ENCODE data around the gene BCAS3. TPM values are rescaled to one million over a fixed set of nuclear protein-coding genes. Genes with fewer than 3 reads are reported as not detected.

Gene BCAS3
- polyA plus RNA-seq, 3 donors: 10.3 to 19.1 (median 14.7) TPM

- no peaks in the 10 kb centered on the region for H3K4me1 Mint-ChIP-seq
- H3K36me3 ChIP-seq (replicated peaks in 1 of 2; ENCODE audit: control insufficient read depth in 1 of 2, insufficient read depth in 2 of 2, low read length in 2 of 2): no peaks in the 10 kb centered on the region
- no peak overlapping the region for H3K9ac ChIP-seq (ENCODE audit: insufficient read depth, low read length, poor library complexity, severe bottlenecking)
- no peaks in the 10 kb centered on the region for H4K20me1 ChIP-seq (ENCODE audit: insufficient read depth, low read length)
- H3K79me2 ChIP-seq (ENCODE audit: insufficient read depth, low read length): no peaks in the 10 kb centered on the region
- H3K4me3 Mint-ChIP-seq: no peak overlapping the region
- H3K9me3 Mint-ChIP-seq: peaks cover 0 to 6% (median 0%) of the 10 kb centered on the region in 7 donors
- intact Hi-C loops (cut with micrococcal nuclease): no loop called here
- H3K27me3 ChIP-seq (ENCODE audit: control insufficient read depth in 2 of 2, insufficient read depth in 2 of 2, low read length in 2 of 2): no peaks in the 10 kb centered on the region
- TF ChIP-seq CTCF (IDR thresholded peaks at IDR 0.05): no peak
- H2AFZ ChIP-seq (ENCODE audit: insufficient read depth, low read depth, low read length, poor library complexity, severe bottlenecking): no peak overlapping the region
- H3K27ac Mint-ChIP-seq: no peak overlapping the region
- no peak overlapping the region for H3K27ac ChIP-seq (ENCODE audit: low read depth in 1 of 2, low read length in 2 of 2)
- H3K36me3 Mint-ChIP-seq: no peaks in the 10 kb centered on the region
- 100% methylated on average over 6 of the region's 7 CpGs for WGBS (ENCODE audit: insufficient coverage)
- H3K4me3 ChIP-seq (replicated peaks in 1 of 3; ENCODE audit: low read depth in 2 of 3, low read length in 3 of 3): no peak overlapping the region
- H3K27me3 Mint-ChIP-seq (ENCODE audit: low read depth in 3 of 3): peaks cover 2 to 7% (median 3%) of the 10 kb centered on the region in 3 donors
- DNase-seq: no peak
- no peaks in the 10 kb centered on the region for H3K4me1 ChIP-seq (ENCODE audit: control insufficient read depth in 1 of 2, insufficient read depth in 2 of 2, low read length in 2 of 2)
- H3K4me2 ChIP-seq (replicated peaks; ENCODE audit: extremely low read depth, low read length, poor library complexity, severe bottlenecking): no peak overlapping the region
- H3K9me3 ChIP-seq (replicated peaks in 1 of 2; ENCODE audit: control insufficient read depth in 1 of 2, insufficient read depth in 1 of 2, low read length in 2 of 2): no peaks in the 10 kb centered on the region
These were observed 95.9 kb downstream of the BCAS3 start for GRCh38 chr17:60773552-60773951.

- no peak for TF ChIP-seq CTCF (IDR thresholded peaks at IDR 0.05)
- Histone ChIP-seq H3K79me2 (ENCODE audit: insufficient read depth, low read length) (no peaks in the 10 kb centered on the region), H3K9me3 (replicated peaks in 1 of 2; ENCODE audit: control insufficient read depth in 1 of 2, insufficient read depth in 1 of 2, low read length in 2 of 2) (no peaks in the 10 kb centered on the region), H3K27me3 (ENCODE audit: control insufficient read depth in 2 of 2, insufficient read depth in 2 of 2, low read length in 2 of 2) (no peaks in the 10 kb centered on the region), H3K4me1 (ENCODE audit: control insufficient read depth in 1 of 2, insufficient read depth in 2 of 2, low read length in 2 of 2) (no peaks in the 10 kb centered on the region), H3K4me2 (replicated peaks; ENCODE audit: extremely low read depth, low read length, poor library complexity, severe bottlenecking) (no peak overlapping the region), H3K9ac (ENCODE audit: insufficient read depth, low read length, poor library complexity, severe bottlenecking) (no peak overlapping the region), H3K27ac (ENCODE audit: low read depth in 1 of 2, low read length in 2 of 2) (no peak overlapping the region), H2AFZ (ENCODE audit: insufficient read depth, low read depth, low read length, poor library complexity, severe bottlenecking) (no peak overlapping the region), H4K20me1 (ENCODE audit: insufficient read depth, low read length) (no peaks in the 10 kb centered on the region), H3K4me3 (replicated peaks in 1 of 3; ENCODE audit: low read depth in 2 of 3, low read length in 3 of 3) (no peak overlapping the region), H3K36me3 (replicated peaks in 1 of 2; ENCODE audit: control insufficient read depth in 1 of 2, insufficient read depth in 2 of 2, low read length in 2 of 2) (no peaks in the 10 kb centered on the region)
- no peak for DNase-seq
- peaks cover 2 to 4% (median 3%) of the 10 kb centered on the region in 3 donors for H3K27me3 Mint-ChIP-seq (ENCODE audit: low read depth in 3 of 3)
- no peaks in the 10 kb centered on the region for H3K4me1 Mint-ChIP-seq
- no peaks in the 10 kb centered on the region for H3K9me3 Mint-ChIP-seq
- no peaks in the 10 kb centered on the region for H3K36me3 Mint-ChIP-seq
- no peak overlapping the region for H3K27ac Mint-ChIP-seq
- H3K4me3 Mint-ChIP-seq: no peak overlapping the region
- intact Hi-C loops (cut with micrococcal nuclease): no loop called here
These were observed 104.3 kb downstream of the BCAS3 start for GRCh38 chr17:60781880-60782412.

Measured in CD14-positive monocyte (primary cell).